Osteoblast (primary cell): ENCODE data around the gene GIMAP6. TPM values are rescaled to one million over a fixed set of nuclear protein-coding genes. Genes with fewer than 3 reads are reported as not detected.
"Not testable (repeated sequence)": the region's sequence is repeated elsewhere in the genome, so short reads cannot be mapped to it uniquely, and the experiment has no call there.

Experiments
- DNase-seq: peaks from one replicate; pipeline ENCODE4 v3.0.0; 2011; ENCODE audit warnings: low spot score, mixed read lengths; ENCODE audit not compliant: insufficient read length; ENCODE audit errors: missing footprints
- H2AFZ ChIP-seq: 2 replicates; pipeline ENCODE4 v1.6.0; 2011; ENCODE audit warnings: mild to moderate bottlenecking, low read length
- H3K27ac ChIP-seq: 2 replicates; pipeline ENCODE4 v1.5.1; 2011; ENCODE audit warnings: mild to moderate bottlenecking, low read depth, low read length, moderate library complexity
- H3K27me3 ChIP-seq: 2 replicates; pipeline ENCODE4 v1.6.0; 2012; ENCODE audit warnings: mild to moderate bottlenecking, control low read depth, inconsistent platforms, low read length, moderate library complexity; ENCODE audit not compliant: insufficient read depth
- H3K36me3 ChIP-seq: 2 replicates; pipeline ENCODE4 v1.5.1; 2011; ENCODE audit warnings: mild to moderate bottlenecking, low read length, control low read depth, moderate library complexity; ENCODE audit not compliant: insufficient read depth
- H3K4me1 ChIP-seq: 2 replicates; pipeline ENCODE4 v1.5.1; 2011; ENCODE audit warnings: mild to moderate bottlenecking, low read length, control low read depth, moderate library complexity; ENCODE audit not compliant: insufficient read depth
- H3K4me2 ChIP-seq: 2 replicates; pipeline ENCODE4 v1.6.0; 2011; ENCODE audit warnings: mild to moderate bottlenecking, low read length; ENCODE audit not compliant: insufficient read depth
- H3K4me3 ChIP-seq: fragments of 200-600 bp; sonication (generic); 3 replicates; pipeline ENCODE4 v1.5.1; 2012; ENCODE audit warnings: mild to moderate bottlenecking, low read length, inconsistent platforms; ENCODE audit not compliant: insufficient read depth
- H3K79me2 ChIP-seq: 2 replicates; pipeline ENCODE4 v1.6.0; 2012; ENCODE audit warnings: mild to moderate bottlenecking, low read length, control low read depth, inconsistent platforms; ENCODE audit not compliant: insufficient read depth
- H3K9me3 ChIP-seq: 2 replicates; pipeline ENCODE4 v1.5.1; 2011; ENCODE audit warnings: low read depth, low read length, control low read depth
- H4K20me1 ChIP-seq: 2 replicates; pipeline ENCODE4 v1.6.0; 2012; ENCODE audit warnings: mild to moderate bottlenecking, low read length, control low read depth; ENCODE audit not compliant: insufficient read depth
- CTCF ChIP-seq: IDR thresholded peaks from 2 replicates; pipeline ENCODE4 v1.5.1; 2011; ENCODE audit warnings: mild to moderate bottlenecking, low read depth, low read length, moderate library complexity; ENCODE audit errors: extremely low read depth
- total RNA-seq: library from RNA; depleted of rRNA; stranded (reverse); fragments of >200 nt; gene quantifications from 2 replicates; pipeline ENCODE4 v1.2.3, GENCODE V29; 2012

Gene GIMAP6
- total RNA-seq, 1 donor = 0.36 TPM

GRCh38 chr7:150666412-150666811 lies 34.2 kb upstream of the GIMAP6 start:
- Histone ChIP-seq H3K9me3 (no peaks in the 10 kb centered on the region), H3K36me3 (no peaks in the 10 kb centered on the region), H3K4me1 (no peaks in the 10 kb centered on the region), H3K27ac (no peak overlapping the region), H2AFZ (no peak overlapping the region), H3K27me3 (no peaks in the 10 kb centered on the region), H3K4me3 (no peak overlapping the region), H4K20me1 (no peaks in the 10 kb centered on the region), H3K79me2 (no peaks in the 10 kb centered on the region), H3K4me2 (no peak overlapping the region)
- no peak for DNase-seq
- no peak for TF ChIP-seq CTCF

GRCh38 chr7:150665896-150666295 lies 33.7 kb upstream of the GIMAP6 start:
- DNase-seq = no peak
- Histone ChIP-seq H3K9me3 (no peaks in the 10 kb centered on the region), H4K20me1 (no peaks in the 10 kb centered on the region), H3K79me2 (no peaks in the 10 kb centered on the region), H3K4me2 (no peak overlapping the region), H3K36me3 (no peaks in the 10 kb centered on the region), H3K4me3 (no peak overlapping the region), H3K27ac (no peak overlapping the region), H3K4me1 (no peaks in the 10 kb centered on the region), H3K27me3 (no peaks in the 10 kb centered on the region), H2AFZ (no peak overlapping the region)
- TF ChIP-seq CTCF = no peak

GRCh38 chr7:150665089-150665748 lies 33.0 kb upstream of the GIMAP6 start:
- no peaks in the 10 kb centered on the region for H3K79me2 ChIP-seq
- no peaks in the 10 kb centered on the region for H3K27me3 ChIP-seq
- TF ChIP-seq CTCF = no peak
- H3K9me3 ChIP-seq = no peaks in the 10 kb centered on the region
- no peaks in the 10 kb centered on the region for H3K36me3 ChIP-seq
- no peaks in the 10 kb centered on the region for H3K4me1 ChIP-seq
- H4K20me1 ChIP-seq = no peaks in the 10 kb centered on the region
- no peak overlapping the region for H2AFZ ChIP-seq
- no peak for DNase-seq
- no peak overlapping the region for H3K4me2 ChIP-seq
- no peak overlapping the region for H3K4me3 ChIP-seq
- no peak overlapping the region for H3K27ac ChIP-seq

GRCh38 chr7:150663802-150664494 lies 31.8 kb upstream of the GIMAP6 start:
- Histone ChIP-seq H3K9me3 (no peaks in the 10 kb centered on the region), H3K4me1 (no peaks in the 10 kb centered on the region), H3K4me2 (no peak overlapping the region), H4K20me1 (no peaks in the 10 kb centered on the region), H2AFZ (no peak overlapping the region), H3K27ac (no peak overlapping the region), H3K27me3 (no peaks in the 10 kb centered on the region), H3K4me3 (no peak overlapping the region), H3K79me2 (no peaks in the 10 kb centered on the region), H3K36me3 (no peaks in the 10 kb centered on the region)
- no peak for DNase-seq
- no peak for TF ChIP-seq CTCF

- H3K27me3 ChIP-seq, H3K4me3 ChIP-seq, H3K27ac ChIP-seq, DNase-seq, H4K20me1 ChIP-seq, H3K79me2 ChIP-seq, H3K36me3 ChIP-seq, H2AFZ ChIP-seq, H3K9me3 ChIP-seq, H3K4me2 ChIP-seq, H3K4me1 ChIP-seq: not testable (repeated sequence)
Measured at GRCh38 chr7:150662821-150663220, 30.6 kb upstream of the GIMAP6 start.
